ENCODE data around the gene UBE2J1.
"Not testable (repeated sequence)": the region's sequence is repeated elsewhere in the genome, so short reads cannot be mapped to it uniquely, and the experiment has no call there.

The UBE2J1 gene

GRCh38 chr6:89398762-89399525 lies 46.4 kb upstream of the UBE2J1 start:
- no peaks in the 10 kb centered on the region for H3K79me1 ChIP-seq (ENCODE audit: low read depth, low read length)
- no peak overlapping the region for H2AK5ac ChIP-seq (ENCODE audit: low read depth, low read length)
- no peak overlapping the region for H3K9ac ChIP-seq (ENCODE audit: low read depth, low read length, poor library complexity)
- H3K36me3 ChIP-seq (replicated peaks in 1 of 2; ENCODE audit: control insufficient read depth in 2 of 2, insufficient read depth in 2 of 2, low read length in 2 of 2) = no peaks in the 10 kb centered on the region
- WGBS, 2 donors (ENCODE audit: extremely low coverage in 2 of 2, insufficient read length in 2 of 2, insufficient replicate concordance in 1 of 2) = no CpG with 5 or more reads among the region's 7 CpGs
- no peak overlapping the region for H2BK120ac ChIP-seq (ENCODE audit: low read depth, low read length)
- no peak for DNase-seq (ENCODE audit: low spot score)
- no peak overlapping the region for H2BK15ac ChIP-seq (ENCODE audit: low read length)
- H3K14ac ChIP-seq (ENCODE audit: low read length) = peak overlapping the region; percentile 8
- H3K4me2 ChIP-seq (ENCODE audit: insufficient read depth, low read length, poor library complexity, severe bottlenecking) = no peak overlapping the region
- H3K4me3 ChIP-seq (ENCODE audit: low read length in 2 of 2) = no peak overlapping the region
- H3K9me3 ChIP-seq (replicated peaks in 1 of 2; ENCODE audit: control insufficient read depth in 2 of 2, insufficient read depth in 1 of 2, low read depth in 1 of 2, low read length in 2 of 2) = peaks cover 0 to 4% of the 10 kb centered on the region in 2 donors
- no peak overlapping the region for H3K18ac ChIP-seq (ENCODE audit: low read length)
- no peak overlapping the region for H4K91ac ChIP-seq (ENCODE audit: low read depth, low read length, poor library complexity)
- H3K23ac ChIP-seq (ENCODE audit: low read depth, low read length, poor library complexity) = peak overlapping the region; percentile 20
- H3K4me1 ChIP-seq (ENCODE audit: control insufficient read depth in 2 of 2, insufficient read depth in 1 of 2, low read depth in 1 of 2, low read length in 2 of 2) = no peaks in the 10 kb centered on the region
- no peak overlapping the region for H4K8ac ChIP-seq (ENCODE audit: low read depth, low read length)
- no peaks in the 10 kb centered on the region for H3K27me3 ChIP-seq (ENCODE audit: control insufficient read depth in 3 of 3, insufficient read depth in 3 of 3, low read depth in 1 of 3, low read length in 3 of 3)
- no peak overlapping the region for H3K27ac ChIP-seq (replicated peaks; ENCODE audit: low read length)
- no peak overlapping the region for H2BK5ac ChIP-seq (ENCODE audit: low read length)
- H2BK12ac ChIP-seq (ENCODE audit: low read length) = no peak overlapping the region
- H2AFZ ChIP-seq (ENCODE audit: low read length) = no peak overlapping the region
- H3K4ac ChIP-seq (ENCODE audit: low read length) = no peak overlapping the region

GRCh38 chr6:89397884-89398283 lies 45.4 kb upstream of the UBE2J1 start:
- not testable (repeated sequence) for H2BK12ac ChIP-seq (ENCODE audit: low read length); H3K4me2 ChIP-seq (ENCODE audit: insufficient read depth, low read length, poor library complexity, severe bottlenecking); H3K9ac ChIP-seq (ENCODE audit: low read depth, low read length, poor library complexity); H3K79me1 ChIP-seq (ENCODE audit: low read depth, low read length); H3K4me3 ChIP-seq (ENCODE audit: low read length in 2 of 2); H3K23ac ChIP-seq (ENCODE audit: low read depth, low read length, poor library complexity); H2AFZ ChIP-seq (ENCODE audit: low read length); H3K27ac ChIP-seq (replicated peaks; ENCODE audit: low read length); H2BK120ac ChIP-seq (ENCODE audit: low read depth, low read length); H4K8ac ChIP-seq (ENCODE audit: low read depth, low read length); H2BK5ac ChIP-seq (ENCODE audit: low read length); H3K27me3 ChIP-seq (ENCODE audit: control insufficient read depth in 3 of 3, insufficient read depth in 3 of 3, low read depth in 1 of 3, low read length in 3 of 3); H3K18ac ChIP-seq (ENCODE audit: low read length); H3K14ac ChIP-seq (ENCODE audit: low read length); DNase-seq (ENCODE audit: low spot score); H2AK5ac ChIP-seq (ENCODE audit: low read depth, low read length); H3K4me1 ChIP-seq (ENCODE audit: control insufficient read depth in 2 of 2, insufficient read depth in 1 of 2, low read depth in 1 of 2, low read length in 2 of 2); H3K4ac ChIP-seq (ENCODE audit: low read length); H3K36me3 ChIP-seq (replicated peaks in 1 of 2; ENCODE audit: control insufficient read depth in 2 of 2, insufficient read depth in 2 of 2, low read length in 2 of 2); H4K91ac ChIP-seq (ENCODE audit: low read depth, low read length, poor library complexity); H2BK15ac ChIP-seq (ENCODE audit: low read length); H3K9me3 ChIP-seq (replicated peaks in 1 of 2; ENCODE audit: control insufficient read depth in 2 of 2, insufficient read depth in 1 of 2, low read depth in 1 of 2, low read length in 2 of 2)
- WGBS, 2 donors (ENCODE audit: extremely low coverage in 2 of 2, insufficient read length in 2 of 2, insufficient replicate concordance in 1 of 2) = 100% methylated on average over 1 of the region's 4 CpGs; no CpG with 5 or more reads in 1 of the 2 donors

GRCh38 chr6:89393659-89394058 lies 41.1 kb upstream of the UBE2J1 start:
- Histone ChIP-seq H3K23ac (ENCODE audit: low read depth, low read length, poor library complexity) (no peak overlapping the region), H3K18ac (ENCODE audit: low read length) (no peak overlapping the region), H2BK12ac (ENCODE audit: low read length) (no peak overlapping the region), H3K4me1 (ENCODE audit: control insufficient read depth in 2 of 2, insufficient read depth in 1 of 2, low read depth in 1 of 2, low read length in 2 of 2) (no peaks in the 10 kb centered on the region), H3K14ac (ENCODE audit: low read length) (no peak overlapping the region), H2AK5ac (ENCODE audit: low read depth, low read length) (no peak overlapping the region), H3K36me3 (replicated peaks in 1 of 2; ENCODE audit: control insufficient read depth in 2 of 2, insufficient read depth in 2 of 2, low read length in 2 of 2) (no peaks in the 10 kb centered on the region), H3K4me3 (ENCODE audit: low read length in 2 of 2) (no peak overlapping the region), H3K4ac (ENCODE audit: low read length) (no peak overlapping the region), H2BK5ac (ENCODE audit: low read length) (no peak overlapping the region), H2AFZ (ENCODE audit: low read length) (no peak overlapping the region), H3K27ac (replicated peaks; ENCODE audit: low read length) (no peak overlapping the region), H3K27me3 (ENCODE audit: control insufficient read depth in 3 of 3, insufficient read depth in 3 of 3, low read depth in 1 of 3, low read length in 3 of 3) (no peaks in the 10 kb centered on the region), H3K4me2 (ENCODE audit: insufficient read depth, low read length, poor library complexity, severe bottlenecking) (no peak overlapping the region), H4K8ac (ENCODE audit: low read depth, low read length) (no peak overlapping the region), H2BK15ac (ENCODE audit: low read length) (no peak overlapping the region), H4K91ac (ENCODE audit: low read depth, low read length, poor library complexity) (no peak overlapping the region), H2BK120ac (ENCODE audit: low read depth, low read length) (no peak overlapping the region), H3K9me3 (replicated peaks in 1 of 2; ENCODE audit: control insufficient read depth in 2 of 2, insufficient read depth in 1 of 2, low read depth in 1 of 2, low read length in 2 of 2) (peaks cover 0 to 4% of the 10 kb centered on the region in 2 donors), H3K79me1 (ENCODE audit: low read depth, low read length) (no peaks in the 10 kb centered on the region), H3K9ac (ENCODE audit: low read depth, low read length, poor library complexity) (no peak overlapping the region)
- WGBS, 2 donors (ENCODE audit: extremely low coverage in 2 of 2, insufficient read length in 2 of 2, insufficient replicate concordance in 1 of 2) = no CpG with 5 or more reads among the region's 1 CpG
- no peak for DNase-seq (ENCODE audit: low spot score)

- Histone ChIP-seq H2BK120ac (ENCODE audit: low read depth, low read length) (no peak overlapping the region), H2BK12ac (ENCODE audit: low read length) (no peak overlapping the region), H4K91ac (ENCODE audit: low read depth, low read length, poor library complexity) (no peak overlapping the region), H3K9ac (ENCODE audit: low read depth, low read length, poor library complexity) (no peak overlapping the region), H3K27me3 (ENCODE audit: control insufficient read depth in 3 of 3, insufficient read depth in 3 of 3, low read depth in 1 of 3, low read length in 3 of 3) (no peaks in the 10 kb centered on the region), H4K8ac (ENCODE audit: low read depth, low read length) (no peak overlapping the region), H3K36me3 (replicated peaks in 1 of 2; ENCODE audit: control insufficient read depth in 2 of 2, insufficient read depth in 2 of 2, low read length in 2 of 2) (no peaks in the 10 kb centered on the region), H3K4me3 (ENCODE audit: low read length in 2 of 2) (no peak overlapping the region), H3K27ac (replicated peaks; ENCODE audit: low read length) (no peak overlapping the region), H3K4me1 (ENCODE audit: control insufficient read depth in 2 of 2, insufficient read depth in 1 of 2, low read depth in 1 of 2, low read length in 2 of 2) (no peaks in the 10 kb centered on the region), H3K18ac (ENCODE audit: low read length) (no peak overlapping the region), H3K14ac (ENCODE audit: low read length) (no peak overlapping the region), H3K4me2 (ENCODE audit: insufficient read depth, low read length, poor library complexity, severe bottlenecking) (no peak overlapping the region), H2AK5ac (ENCODE audit: low read depth, low read length) (no peak overlapping the region), H3K4ac (ENCODE audit: low read length) (no peak overlapping the region), H2AFZ (ENCODE audit: low read length) (no peak overlapping the region), H2BK5ac (ENCODE audit: low read length) (no peak overlapping the region), H3K79me1 (ENCODE audit: low read depth, low read length) (no peaks in the 10 kb centered on the region), H2BK15ac (ENCODE audit: low read length) (no peak overlapping the region), H3K23ac (ENCODE audit: low read depth, low read length, poor library complexity) (no peak overlapping the region), H3K9me3 (replicated peaks in 1 of 2; ENCODE audit: control insufficient read depth in 2 of 2, insufficient read depth in 1 of 2, low read depth in 1 of 2, low read length in 2 of 2) (peaks cover 0 to 4% of the 10 kb centered on the region in 2 donors)
- DNase-seq (ENCODE audit: low spot score) = no peak
Measured at GRCh38 chr6:89392823-89393222, 40.3 kb upstream of the UBE2J1 start.
